ENCODE data around the gene SLC9A1.

DNA sequence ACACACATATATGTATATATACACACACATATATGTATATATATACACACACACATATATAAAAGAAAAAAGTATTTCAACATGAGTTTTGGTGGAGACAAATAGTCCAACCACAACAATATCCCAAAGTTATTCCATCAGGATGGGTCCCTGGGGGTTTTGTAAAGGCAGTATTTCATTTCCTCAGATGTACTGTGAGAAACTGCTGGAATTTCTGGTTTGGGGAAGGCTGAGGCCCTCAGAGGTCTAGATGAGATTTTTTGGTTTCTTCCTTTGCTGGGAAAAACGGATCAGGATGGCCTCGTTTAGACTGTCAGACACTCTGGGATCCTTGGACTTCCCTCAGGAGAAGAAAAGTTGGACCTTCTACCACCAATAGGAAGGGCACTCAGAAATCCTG, 105.8 kb downstream of the SLC9A1 start:
- TF ChIP-seq CTCF (IDR thresholded peaks at IDR 0.05), result no peak
- no peak for TF ChIP-seq POLR2A (IDR thresholded peaks at IDR 0.05)
